NCI-H2029 treated with DMSO at 0.1 percent for 48 hours (cell line): ENCODE results near the gene FRMPD2.
A peak's percentile ranks its signal among the peaks of the same experiment; 100 is the strongest.
"Not testable (repeated sequence)": the region's sequence is repeated elsewhere in the genome, so short reads cannot be mapped to it uniquely, and the experiment has no call there.

Source experiments
- DNase-seq: peaks from one replicate; lab custom pipeline; 2025; lab: John Stamatoyannopoulos, UW

Gene FRMPD2

GRCh38 chr10:48289501-48290238, 15.2 kb upstream of the FRMPD2 start:
- no peak for DNase-seq

GRCh38 chr10:48288661-48289060, 14.2 kb upstream of the FRMPD2 start:
- no peak for DNase-seq

DNA sequence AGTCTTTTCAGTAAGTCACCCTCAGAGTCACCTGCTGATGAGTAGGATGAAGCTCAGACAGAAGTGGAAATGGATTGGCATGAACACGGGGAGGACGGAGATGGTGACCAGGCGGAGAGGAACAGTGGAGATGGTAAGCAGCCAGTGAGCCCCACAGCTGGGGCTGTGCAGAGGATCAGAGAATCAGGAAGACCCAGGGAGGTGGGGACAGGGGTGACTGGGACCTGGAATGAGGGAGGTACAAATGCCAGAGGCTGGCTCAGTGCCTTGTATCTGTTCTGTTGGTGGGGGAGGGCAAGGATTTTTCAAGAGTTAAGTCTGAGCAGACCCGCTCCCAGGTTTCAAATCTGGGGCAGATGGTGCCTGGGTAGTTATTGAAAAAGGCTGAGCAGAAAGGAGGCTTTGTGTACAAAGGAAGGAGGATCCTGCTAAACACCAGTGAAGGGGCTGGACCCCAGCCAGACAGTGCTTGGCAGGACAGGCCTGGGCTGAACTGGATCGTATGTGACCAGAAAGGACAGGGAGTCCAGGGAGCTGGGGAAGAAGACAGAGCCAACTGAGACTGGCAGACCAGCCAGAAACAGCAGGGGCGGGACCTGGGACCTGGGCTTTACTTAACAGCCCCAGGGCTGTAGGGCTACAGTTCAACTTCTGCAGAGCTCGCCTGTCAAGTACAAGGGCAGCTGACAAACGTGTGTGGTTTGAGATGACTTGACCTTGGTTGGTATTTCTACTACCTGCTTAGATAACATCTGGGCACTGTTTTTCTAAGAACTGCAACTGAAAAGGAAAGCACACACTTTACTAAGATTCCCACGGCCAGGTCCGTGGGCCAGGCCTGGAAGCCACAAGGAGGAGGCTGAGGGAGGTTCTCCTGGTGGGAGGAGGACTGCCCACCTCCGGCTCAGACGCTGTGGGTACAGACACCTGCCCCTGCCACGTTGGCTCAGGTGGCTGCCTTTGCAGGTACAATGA, 13.2 kb upstream of the FRMPD2 start:
- peak; percentile 27 for DNase-seq

GRCh38 chr10:48286356-48286755, 11.9 kb upstream of the FRMPD2 start:
- no peak for DNase-seq

GRCh38 chr10:48285710-48286109, 11.2 kb upstream of the FRMPD2 start:
- no peak for DNase-seq

GRCh38 chr10:48284811-48285210, 10.3 kb upstream of the FRMPD2 start:
- no peak for DNase-seq

- no peak for DNase-seq
Measured at GRCh38 chr10:48284002-48284546, 9.6 kb upstream of the FRMPD2 start.

DNA sequence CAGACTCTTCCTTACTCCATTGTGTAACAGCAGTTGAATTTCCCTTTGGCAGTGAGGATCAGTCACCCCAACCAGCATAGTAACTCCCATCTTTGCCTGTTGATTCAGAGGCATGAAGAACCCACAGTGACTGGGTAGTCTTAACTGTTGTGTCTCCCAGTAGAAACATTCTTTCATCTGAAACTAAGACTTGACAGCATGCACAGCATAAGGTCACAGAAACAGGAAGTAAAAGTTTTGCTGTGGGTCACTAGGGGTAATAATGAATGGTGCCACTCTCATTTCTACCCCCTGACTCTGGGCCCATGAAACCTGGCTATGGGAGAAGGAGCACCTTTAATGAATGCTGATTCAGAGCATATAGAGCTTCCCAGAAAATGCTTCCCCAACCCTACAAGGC, 8.3 kb upstream of the FRMPD2 start:
- DNase-seq, result no peak

DNA sequence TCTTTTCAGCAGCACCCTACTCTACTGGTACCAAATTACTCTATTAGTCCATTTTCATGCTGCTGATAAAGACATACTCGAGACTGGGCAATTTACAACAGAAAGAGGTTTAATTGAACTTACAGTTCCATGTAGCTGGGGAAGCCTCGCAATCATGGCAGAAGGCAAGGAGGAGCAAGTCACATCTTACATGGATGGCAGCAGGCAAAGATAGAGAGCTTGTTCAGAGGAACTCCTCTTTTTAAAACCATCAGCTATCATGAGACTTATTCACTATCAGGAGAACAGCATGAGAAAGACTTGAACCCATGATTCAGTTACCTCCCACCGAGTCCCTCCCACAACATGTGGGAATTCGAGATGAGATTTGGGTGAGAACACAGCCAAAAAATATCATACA, 7.2 kb upstream of the FRMPD2 start:
- DNase-seq, result not testable (repeated sequence)

DNA sequence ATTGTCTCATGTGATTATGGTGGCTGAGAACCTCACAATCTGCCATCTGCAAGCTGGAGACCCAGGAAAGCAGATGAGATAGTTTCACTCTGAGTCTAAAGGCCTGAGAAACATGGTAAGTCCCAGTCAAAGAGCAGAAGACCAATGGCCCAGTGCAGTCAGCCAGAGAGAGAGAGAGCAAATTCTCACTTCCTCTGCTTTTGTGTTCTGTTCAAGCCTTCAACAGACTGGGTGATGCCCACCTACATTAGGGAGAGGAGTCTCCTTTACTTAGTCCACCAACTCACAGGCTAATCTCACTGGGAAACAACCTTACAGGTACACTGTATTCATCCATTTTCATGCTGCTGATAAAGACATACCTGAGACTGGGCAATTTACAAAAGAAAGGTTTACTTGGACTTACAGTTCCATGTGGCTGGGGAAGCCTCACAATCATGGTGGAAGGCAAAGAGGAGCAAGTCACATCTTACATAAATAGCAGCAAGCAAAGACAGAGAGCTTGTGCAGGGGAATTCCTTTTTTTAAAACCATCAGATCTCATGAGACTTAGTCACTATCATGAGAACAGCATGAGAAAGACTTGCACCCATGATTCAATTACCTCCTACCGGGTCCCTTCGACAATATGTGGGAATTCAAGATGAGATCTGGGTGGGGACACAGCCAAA, 4.7 kb upstream of the FRMPD2 start:
- DNase-seq, result no peak

GRCh38 chr10:48277093-48277492, 2.6 kb upstream of the FRMPD2 start:
- no peak for DNase-seq

DNA sequence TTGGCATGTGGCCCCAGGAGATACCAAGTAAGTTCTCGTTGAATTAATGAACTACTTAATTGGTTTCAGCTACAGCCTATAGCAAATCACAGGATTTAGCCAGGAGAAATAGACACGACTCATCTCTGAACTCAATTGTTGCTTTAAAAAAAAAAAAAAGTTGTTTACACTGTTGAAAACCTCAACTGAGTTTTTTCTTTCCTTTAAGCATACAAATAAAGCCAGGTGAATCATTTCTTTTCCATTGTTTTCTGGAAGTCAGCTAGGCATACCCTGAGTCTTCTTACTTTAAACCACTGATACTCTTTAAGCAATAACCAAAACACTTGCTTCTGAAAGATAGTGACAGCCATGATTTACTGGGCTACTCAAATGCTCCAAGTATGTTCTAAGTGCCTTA, 755 bp downstream of the FRMPD2 start:
- no peak for DNase-seq

DNA sequence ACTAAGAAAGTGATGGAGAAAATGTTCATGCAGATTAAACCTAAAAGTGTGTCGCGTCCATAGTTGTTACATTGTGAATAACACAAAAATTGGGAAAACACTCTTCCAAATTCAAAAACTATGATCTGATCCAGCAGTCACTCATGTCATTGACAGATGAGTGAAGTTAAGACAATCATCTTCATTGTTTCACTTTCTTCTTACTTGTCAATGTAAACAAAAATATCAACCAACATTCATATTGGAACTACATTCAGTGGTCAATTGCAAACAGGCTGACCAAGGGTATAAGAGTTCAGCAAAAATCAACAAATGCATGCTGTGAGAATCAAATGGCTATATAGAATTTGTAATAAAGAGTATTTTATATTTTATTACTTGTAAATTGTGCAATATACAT, 1.8 kb downstream of the FRMPD2 start:
- DNase-seq, result no peak

GRCh38 chr10:48271047-48271730, 3.3 kb downstream of the FRMPD2 start:
- no peak for DNase-seq

GRCh38 chr10:48266528-48266927, 8.0 kb downstream of the FRMPD2 start:
- DNase-seq, result no peak

DNA sequence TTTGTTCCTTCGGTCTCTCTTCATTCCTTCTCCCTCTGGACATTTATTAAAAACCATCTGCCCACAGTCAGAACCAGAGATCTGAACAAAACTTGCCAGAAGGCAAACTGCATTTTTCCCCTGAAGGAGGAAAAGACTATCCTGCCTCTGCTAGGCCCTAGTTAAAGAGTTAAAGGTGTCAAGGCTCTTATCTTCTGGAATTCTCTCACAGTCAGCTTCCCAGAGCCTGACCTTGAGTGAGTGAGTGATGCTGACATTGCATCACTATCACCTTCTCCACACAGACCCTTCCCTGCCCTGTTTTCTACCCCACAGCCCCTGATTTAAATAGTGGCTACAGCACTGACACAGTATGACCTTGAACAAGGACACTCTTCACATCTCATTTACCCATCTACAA, 16.4 kb downstream of the FRMPD2 start:
- no peak for DNase-seq

DNA sequence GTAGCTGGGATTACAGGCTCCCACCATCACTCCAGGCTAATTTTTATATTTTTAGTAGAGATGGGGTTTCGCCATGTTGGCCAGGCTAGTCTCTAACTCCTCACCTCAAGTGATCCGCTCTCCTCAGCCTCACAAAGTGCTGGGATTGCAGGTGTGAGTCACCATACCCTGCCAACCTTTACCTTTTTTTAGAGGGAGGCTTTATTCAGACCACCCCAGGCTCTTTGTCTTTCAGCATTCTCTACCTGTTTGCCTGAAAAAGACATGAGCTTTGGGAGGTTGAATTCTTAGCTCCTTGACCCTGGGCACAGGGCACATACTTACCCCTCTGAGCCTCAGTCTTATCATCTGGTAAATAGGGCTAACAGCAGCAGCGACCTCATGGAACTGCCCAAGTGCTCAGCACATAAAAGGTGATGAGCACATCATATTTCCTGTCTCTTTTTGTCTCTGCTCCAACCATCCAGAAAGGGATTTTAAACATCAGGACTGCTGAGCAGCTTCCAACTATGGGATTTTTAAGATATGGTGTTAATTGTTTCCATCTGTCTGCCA, 17.0 kb downstream of the FRMPD2 start:
- DNase-seq, result no peak

GRCh38 chr10:48255722-48256121, 18.8 kb downstream of the FRMPD2 start:
- DNase-seq, result no peak

DNA sequence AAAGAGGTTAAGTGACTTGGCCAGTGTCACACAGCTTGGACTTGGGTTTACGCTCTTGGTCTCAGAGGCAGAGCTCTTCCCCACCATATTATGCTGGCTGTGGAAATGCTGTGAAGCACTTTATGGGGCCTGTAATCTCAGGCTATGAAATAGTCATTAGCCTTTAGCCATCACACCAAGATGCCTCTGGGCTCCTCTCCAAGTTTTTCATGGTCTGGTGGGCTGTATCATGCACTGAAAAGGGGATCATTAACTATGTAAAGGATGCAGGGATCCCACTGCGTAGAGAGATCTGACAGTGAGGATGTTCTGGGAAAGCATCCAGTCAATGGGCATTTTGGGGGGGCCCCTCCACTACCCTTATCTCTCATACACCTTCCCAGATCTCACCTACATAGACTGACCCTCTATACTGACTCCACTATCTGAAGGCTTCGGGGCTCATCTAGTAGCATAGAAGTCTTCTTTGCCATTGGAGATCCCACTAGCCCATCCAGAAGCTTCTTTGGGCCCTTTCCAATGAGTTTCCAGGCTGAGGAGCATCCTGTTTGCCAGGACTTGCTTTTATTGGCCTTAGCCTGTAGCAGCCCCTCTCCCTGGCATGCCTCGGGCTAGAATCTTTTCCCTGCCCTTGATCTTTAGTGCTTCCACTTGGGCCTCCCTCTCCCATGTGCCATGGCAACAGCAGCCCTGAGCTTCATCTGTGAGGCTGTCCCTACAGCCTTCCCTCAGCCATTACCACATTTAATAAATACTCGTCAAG, 19.6 kb downstream of the FRMPD2 start:
- no peak for DNase-seq

DNA sequence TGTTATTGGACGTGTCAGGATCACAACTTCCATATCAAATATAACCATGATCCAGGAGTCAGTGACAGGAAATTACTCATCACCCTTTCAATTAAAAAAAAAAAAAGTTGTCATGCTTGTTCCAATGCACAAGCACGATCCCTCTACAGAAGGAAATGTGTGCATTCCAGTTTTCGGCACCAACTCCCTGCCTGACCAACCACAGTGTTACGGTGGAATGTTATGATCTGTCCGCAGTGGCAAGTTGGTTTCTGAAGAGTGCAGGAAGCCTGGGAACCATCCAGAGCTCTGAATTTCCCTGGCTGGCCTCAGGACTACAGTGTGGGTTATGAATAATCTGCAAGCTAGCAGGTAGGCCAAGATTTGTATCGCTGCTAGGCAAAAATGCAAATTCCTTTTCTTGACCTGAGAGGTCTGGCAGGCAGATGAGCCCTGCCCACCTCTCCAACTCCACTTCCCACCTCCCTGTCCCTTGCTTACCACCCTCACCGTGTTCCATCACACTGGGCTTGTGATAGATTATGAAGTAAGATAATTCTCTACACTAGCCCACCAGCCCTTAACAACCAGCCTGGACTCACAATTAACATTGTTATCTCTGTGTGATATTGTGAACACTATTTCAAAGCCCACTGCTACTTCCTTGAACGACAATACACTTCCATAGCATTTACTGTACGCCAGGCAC, 20.4 kb downstream of the FRMPD2 start:
- DNase-seq, result no peak
